GM19351 (cell line): ENCODE measurements around the gene RASL10A.

Source experiments
- ATAC-seq: cut with Tn5 transposase; IDR thresholded peaks from one replicate; pipeline ENCODE4 v1.9.1; 2021; ENCODE audit warnings: mild to moderate bottlenecking, moderate library complexity; ENCODE audit not compliant: unreplicated experiment

Gene RASL10A

DNA sequence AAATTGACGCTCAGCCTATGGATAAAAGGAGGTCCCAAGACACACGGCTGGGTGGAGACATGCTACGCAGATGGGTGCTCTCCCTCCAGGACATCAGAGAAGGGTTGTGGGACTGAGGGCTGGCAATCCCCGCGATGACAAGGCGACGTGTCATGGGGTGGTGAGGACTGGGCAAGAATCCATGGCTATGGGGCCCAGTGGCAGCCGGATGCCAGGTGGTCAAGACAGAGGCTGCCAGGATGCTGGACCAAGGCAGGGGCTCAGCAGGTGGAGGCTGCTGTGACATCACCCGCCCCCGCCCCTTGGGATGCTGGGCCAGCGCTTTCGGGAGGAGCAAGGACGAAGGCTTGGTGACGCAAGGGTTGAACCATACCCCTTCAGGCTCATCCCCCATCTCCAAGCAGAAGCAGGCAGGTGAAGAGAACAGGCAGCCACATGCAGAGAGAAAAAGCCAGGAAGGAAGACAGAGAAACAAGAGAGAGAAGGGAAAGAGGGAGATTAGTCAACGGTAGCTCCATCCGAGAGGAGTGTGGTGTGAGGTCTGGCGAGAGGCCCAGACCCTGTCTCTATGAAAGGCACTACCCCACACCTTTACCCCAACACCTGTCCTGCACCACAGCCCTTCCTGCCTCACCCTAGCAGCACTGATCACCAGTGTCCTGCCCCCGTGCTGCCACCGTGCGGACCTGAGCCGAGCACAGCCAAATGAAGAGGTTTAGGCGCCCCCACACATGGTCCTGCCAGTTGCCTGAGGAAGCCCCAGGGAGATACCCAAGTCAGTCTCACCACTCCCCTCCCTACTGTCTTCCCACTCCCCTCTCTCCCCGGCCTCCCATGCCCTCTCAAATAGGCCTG lies 24.1 kb upstream of the RASL10A start:
- no peak for ATAC-seq

GRCh38 chr22:29338398-29338797 lies 22.9 kb upstream of the RASL10A start:
- ATAC-seq: no peak

DNA sequence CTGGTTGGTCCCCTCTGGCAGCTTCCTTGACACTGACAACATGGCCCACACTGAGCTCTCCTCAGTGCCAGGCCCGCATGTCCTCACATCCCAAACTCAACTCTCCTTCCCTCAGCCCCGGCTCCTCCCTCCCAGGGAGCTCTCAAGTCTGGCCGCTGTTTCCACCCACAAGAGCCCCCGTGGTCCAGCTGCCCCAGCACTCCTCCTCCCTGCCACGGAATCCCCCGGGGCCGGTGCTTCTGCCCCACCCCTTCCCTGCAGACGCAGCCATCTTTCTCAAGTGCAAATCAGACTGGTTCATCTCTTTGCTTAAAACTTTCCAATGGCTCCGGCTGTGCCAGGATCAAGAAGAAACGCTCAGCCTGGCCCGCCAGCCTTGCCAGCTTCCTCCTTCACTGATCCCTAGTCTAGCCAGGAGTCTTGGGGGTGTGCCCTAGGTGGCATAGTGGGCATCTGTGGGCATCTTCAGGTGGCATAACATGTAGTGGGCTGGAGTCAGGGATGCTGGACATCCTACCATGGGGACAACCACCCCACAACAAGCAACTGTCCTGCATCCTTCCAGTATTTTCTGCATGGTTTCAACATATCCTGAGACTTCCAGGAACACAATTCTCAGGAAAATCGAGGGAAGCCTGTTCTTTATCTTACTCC lies 22.3 kb upstream of the RASL10A start:
- ATAC-seq: no peak

DNA sequence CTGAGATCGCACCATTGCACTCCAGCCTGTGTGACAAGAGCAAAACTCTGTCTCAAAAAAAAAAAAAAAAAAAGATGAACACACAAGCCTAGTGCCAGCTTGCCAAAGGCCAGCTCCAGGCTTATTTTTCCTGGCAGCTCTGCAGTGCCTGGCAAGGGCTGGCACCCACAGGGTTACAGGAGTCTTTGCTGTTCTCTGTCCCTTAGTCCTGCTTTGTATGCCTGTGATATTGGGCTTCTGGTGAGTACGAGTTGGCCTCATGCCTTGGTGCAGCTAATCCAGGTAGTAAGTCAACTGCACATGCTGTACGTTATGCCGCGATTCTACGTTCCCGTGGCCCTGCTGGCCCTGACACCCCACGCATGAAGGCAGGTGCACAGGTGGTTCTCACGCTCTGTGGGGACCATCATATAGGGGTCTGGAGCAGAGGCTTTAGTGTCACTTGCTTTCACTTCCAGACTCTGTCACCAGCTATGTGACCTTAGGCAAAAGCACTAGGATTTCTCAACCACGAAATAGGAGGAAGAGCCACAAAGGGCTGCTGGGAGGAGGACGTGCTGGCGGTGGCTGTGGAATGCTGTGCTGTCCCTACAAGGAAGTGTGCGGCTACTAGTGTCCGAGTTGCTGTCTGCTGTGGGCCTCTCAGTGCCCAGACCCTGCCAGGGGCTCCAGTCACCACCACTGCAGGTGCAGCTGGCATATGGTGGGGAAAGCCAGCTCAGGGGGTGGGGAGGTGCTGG lies 21.4 kb upstream of the RASL10A start:
- no peak for ATAC-seq

DNA sequence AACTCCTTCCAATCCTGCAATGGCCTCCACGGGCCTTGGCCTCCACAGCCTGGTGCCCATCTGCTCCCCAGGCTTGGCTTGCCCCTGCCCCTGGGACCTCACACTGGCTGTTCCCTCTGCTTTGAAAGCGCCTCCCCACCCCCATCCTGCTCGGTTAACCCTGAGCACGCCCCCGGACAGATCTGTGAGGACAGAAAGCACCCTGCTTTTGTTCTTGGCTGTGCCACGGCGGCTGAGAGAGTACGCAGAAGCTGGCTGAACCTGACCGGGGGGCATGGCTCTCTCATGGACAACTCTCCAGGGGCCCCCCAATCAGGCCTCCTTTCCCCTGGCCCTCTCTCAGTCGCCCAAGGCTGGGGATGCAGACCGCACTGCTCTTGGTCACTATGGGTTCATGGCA lies 20.2 kb upstream of the RASL10A start:
- no peak for ATAC-seq

GRCh38 chr22:29334696-29335344 lies 19.3 kb upstream of the RASL10A start:
- ATAC-seq: no peak

DNA sequence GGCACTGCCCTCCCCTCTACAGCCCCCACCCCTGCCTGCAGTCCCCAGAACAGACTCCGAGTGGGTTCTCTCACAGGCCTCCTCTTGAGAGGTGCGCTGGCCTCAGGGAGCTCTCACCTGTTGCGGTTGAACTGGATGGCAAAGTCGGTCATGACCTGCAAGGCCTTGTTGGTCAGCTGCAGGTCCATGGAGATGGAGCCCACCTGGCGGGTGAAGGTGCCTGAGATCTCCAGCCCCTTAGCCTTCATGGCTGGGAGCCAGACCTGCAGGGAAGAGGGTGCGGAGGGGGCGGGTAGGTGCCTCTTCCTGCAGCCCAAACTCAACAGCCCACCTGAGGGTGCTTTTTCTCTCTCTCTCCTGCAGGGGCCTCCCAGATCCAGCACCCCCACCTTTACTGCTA lies 18.7 kb upstream of the RASL10A start:
- no peak for ATAC-seq

DNA sequence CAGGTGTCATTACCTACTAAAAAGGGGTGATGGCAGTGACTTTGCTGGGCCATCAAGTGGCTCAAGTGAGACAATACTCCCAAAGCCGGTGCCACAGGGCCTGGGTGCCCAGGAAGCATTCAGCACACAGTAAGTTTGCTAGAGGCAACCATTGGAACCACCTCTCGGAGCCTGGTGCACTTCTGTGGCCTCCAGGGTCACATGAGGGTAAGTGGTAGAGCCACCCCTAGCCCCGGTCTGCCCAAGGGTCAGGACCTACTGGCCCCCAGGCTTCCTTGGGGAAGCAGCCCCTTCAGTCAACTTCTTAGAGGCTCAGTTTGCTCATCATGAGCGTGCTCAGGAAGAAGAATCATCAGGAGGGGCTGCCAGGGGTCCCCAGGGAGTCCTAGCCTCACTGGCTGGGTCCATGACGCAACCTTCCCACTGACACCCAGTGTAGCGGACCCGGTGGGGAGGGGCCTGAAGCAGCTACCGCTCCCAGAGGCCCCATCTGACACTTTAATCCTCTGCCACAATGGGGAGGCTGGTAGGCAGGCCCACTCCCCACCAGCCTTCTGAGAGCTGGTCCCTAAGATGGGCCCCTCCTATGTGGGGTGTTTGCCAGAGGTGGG lies 17.5 kb upstream of the RASL10A start:
- ATAC-seq: no peak

DNA sequence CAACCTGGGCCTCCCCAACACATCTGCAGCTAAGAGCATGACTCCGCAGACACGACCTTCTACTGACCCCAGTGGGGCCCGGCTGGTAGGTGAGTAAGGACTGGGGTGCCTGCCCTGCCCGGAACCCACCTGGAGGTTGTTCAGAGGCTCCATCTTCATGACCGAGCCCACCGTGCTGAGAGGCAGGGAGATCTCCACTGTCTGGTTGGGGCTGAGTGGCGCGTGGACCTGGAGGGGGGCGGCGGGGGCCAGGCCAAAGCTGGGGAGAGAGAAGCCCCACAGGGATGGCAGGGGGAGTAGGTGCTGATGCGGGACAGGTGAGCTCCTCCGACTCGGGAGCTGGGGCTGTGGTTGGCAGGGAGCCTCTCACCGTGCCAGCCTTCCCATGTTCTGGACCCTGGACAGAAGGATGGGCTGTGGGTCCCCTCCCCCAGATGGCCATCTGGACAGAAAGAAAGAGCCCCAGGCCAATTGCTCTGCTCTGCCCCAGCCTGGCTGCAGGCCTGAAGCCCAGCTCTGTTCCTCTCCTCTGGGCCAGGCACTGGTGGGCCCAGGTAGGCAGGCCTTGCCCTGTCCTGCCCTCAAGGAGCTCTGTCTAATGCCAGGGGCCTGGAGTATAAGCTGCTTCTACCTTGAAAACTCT lies 16.3 kb upstream of the RASL10A start:
- ATAC-seq: no peak

- no peak for ATAC-seq
These were observed 15.7 kb upstream of the RASL10A start for GRCh38 chr22:29331213-29331612.

GRCh38 chr22:29330753-29331152 lies 15.3 kb upstream of the RASL10A start:
- ATAC-seq: no peak

- ATAC-seq: no peak
These were observed 14.8 kb upstream of the RASL10A start for GRCh38 chr22:29330291-29330690.

DNA sequence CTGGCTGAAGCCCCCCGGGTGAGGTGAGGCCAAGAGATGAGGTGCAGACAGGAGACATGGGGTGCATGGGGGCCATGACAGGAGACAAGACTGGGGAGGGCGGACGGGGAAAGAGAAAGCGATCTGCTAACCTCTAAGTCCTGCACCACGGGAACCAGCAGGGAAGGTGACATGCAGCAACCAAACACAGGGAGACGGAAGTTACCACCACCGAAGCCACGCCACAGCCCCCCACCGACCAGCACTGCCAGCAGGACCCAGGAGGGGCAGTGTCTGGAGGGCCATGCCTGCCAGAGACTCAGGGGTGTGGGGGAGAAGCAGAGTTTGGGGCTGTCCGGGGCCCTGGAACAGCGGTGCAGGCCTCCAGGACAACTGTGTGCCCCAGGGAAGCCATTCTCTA lies 14.1 kb upstream of the RASL10A start:
- no peak for ATAC-seq

- ATAC-seq: no peak
These were observed 13.3 kb upstream of the RASL10A start for GRCh38 chr22:29328566-29329500.

DNA sequence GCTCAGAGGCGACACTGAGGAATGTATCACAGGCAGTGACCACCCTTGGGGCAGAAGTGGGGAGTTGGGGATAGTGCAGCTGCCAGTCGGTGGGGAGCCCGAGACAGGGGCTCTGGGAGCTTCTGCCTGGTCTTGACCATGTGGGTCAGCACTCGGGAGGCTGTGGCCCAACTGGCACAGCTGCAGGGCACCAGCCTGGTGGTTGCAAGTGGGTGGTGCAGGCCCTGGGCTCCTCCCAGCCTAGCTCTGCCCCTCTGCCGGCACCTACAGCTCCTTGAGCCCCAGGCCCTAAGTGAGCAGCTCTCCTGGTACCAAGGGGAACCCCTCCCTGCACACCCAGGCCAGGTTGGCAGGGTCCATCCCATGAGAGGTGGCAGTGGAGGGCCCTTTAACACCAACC lies 12.6 kb upstream of the RASL10A start:
- no peak for ATAC-seq

- no peak for ATAC-seq
These were observed 11.7 kb upstream of the RASL10A start for GRCh38 chr22:29327089-29327764.

- ATAC-seq: no peak
These were observed 11.0 kb upstream of the RASL10A start for GRCh38 chr22:29326481-29326880.

DNA sequence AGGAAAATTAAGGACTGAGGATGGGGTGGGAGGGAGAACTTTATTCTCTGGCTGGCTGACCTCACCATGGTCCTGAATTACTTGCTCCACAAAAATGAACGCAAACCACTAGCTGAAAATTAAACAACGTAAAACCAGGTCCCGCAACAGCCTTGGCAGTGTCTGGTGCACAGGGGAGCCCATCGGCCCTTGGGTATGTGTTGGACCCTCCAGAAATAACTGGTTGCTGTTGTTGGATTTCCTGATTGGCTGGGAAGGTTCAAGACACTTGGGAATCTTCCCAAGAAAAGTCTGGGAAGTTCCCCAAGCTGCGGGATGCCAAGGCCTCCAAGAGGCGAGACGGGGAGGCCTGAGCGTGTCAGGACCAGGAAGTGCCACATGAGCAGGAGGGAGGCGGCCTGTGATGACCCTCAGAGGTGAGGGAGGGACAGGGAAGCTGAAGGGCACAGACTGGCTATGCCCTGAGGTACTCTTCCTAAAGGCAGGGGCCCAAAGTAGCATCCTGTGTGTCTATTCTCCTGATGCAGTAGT lies 10.4 kb upstream of the RASL10A start:
- no peak for ATAC-seq
